Fibroblast of gingiva (primary cell): ENCODE results near the gene BICRAL.
"Not testable (repeated sequence)": the region's sequence is repeated elsewhere in the genome, so short reads cannot be mapped to it uniquely, and the experiment has no call there.

Source experiments
- DNase-seq: peaks from one replicate; pipeline ENCODE4 v3.0.0-alpha.2; 2011; ENCODE audit warnings: low read depth

Gene BICRAL

GRCh38 chr6:42894041-42894828 lies 112.4 kb downstream of the BICRAL start:
- DNase-seq, result not testable (repeated sequence)

- DNase-seq, result no peak
Observed at GRCh38 chr6:42896178-42896719, 114.4 kb downstream of the BICRAL start.

DNA sequence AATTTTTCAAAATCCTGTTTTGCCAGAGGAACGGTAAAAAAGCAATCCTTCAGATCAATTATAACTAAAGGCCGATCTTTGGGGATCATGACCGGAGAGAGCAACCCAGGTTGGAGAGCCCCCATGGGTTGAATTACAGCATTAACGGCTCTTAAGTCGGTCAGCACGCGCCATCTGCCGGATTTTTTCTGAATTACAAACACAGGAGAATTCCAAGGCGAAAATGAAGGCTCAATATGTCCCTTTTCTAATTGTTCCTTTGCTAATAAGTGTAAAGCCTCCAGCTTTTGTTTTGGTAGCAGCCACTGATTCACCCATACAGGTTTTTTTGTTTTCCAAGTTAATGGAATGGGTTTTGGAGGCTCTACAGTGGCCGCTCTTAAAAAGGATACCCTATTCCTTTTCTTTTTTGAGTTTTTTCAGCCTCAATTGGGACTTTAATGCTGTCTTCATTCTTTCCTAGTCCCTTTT lies 117.1 kb downstream of the BICRAL start:
- DNase-seq, result peak; percentile 56

DNA sequence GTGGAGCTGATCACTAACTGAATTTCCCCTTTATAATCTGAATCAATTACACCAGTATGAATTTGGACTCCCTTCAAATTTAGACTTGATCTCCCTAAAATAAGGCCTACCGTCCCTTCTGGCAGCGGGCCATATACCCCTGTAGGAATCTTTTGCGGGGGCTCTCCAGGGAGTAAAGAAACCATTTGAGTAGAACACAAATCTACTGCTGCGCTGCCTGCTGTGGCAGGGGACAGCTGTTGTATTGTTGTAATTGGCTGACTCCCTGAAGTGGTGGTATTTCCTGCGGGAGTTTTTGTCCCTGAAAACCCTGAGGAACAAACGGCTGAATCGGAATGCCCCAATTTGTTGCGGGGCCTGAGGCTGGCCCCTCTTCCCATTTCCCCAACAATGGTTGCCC lies 118.0 kb downstream of the BICRAL start:
- no peak for DNase-seq

- DNase-seq, result peak; percentile 73
Observed at GRCh38 chr6:42901538-42901957, 119.7 kb downstream of the BICRAL start.

- not testable (repeated sequence) for DNase-seq
Observed at GRCh38 chr6:42902429-42903263, 120.8 kb downstream of the BICRAL start.

- no peak for DNase-seq
Observed at GRCh38 chr6:42904467-42904866, 122.6 kb downstream of the BICRAL start.

DNA sequence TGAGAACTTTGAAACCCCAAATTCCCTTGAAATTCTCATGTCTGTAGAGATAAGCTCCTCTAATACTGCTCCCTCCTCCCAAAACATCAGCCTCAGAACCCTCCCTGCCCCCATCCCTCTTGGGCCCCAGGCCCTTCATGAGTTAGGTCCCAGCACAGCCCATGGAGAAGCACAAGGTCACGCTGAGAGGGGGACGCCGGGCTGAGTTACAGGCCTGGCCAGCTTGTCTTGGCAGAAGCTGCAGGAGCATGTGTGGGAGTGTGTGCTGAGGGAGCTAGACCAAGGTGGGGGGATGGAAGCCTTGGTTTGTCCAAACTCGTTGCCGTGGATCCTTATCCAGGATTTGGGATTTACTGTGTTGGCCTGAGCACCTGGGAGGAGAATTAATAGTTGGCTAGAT lies 125.5 kb downstream of the BICRAL start:
- no peak for DNase-seq

- no peak for DNase-seq
Observed at GRCh38 chr6:42909835-42910234, 128.0 kb downstream of the BICRAL start.

DNA sequence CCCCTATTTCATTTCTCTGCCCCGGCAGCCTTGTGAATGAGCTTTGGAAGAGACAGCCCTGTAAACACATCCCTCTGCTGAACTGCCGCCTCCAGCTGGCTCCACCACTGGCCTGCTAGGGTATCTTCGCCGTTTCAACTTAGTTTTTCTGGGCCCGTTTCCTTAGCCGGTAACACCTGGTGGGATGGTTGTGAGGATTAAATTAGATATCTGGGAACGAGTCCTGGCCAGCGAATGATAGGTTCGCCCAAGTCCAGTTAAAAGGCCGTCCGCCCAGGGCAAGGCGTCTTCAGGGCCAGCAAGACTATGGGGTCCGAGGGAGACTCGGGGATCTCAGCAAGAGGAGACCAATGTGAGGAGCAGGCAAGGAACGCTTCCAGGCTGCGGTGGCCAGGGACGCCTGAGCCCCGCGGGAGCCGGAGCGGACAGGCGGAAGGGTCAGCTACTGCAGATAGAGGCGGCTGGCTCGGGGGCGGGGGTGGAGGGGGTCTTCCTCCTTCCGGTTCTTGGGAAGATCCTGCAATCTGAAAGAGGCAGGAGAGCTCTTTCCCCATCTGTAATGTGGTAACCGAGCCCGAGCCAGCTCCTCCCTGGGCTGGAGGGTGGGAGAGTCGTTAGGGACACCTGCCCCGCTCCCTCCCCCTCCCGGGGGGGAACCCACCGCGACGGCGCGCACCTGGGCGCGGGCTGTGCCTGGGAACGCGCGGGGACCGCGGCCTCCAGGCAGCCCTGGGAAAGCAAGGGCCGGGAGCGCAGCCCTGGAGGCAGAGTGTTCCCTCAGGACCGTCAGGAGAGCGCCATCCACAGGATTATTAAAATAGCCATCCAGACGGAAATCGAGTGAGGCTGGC lies 129.5 kb downstream of the BICRAL start:
- no peak for DNase-seq

DNA sequence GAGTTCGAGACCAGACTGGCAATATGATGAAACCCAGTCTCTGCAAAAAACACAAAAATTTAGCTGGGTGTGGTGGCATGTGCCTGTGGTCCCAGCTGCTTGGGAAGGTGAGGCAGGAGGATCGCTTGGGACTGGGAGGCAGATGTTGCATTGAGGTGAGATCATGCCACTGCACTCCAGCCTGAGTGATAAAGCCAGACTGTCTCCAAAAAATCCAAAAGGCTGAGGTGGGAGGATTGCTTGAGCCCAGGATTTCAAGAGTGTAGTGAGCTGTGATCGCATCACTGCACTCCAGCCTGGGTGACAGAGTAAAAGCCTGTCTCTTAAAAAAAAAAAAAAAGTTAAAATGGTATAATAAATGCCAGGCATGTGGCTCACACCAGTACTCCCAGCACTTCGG lies 132.7 kb downstream of the BICRAL start:
- no peak for DNase-seq

GRCh38 chr6:42915732-42916131 lies 133.9 kb downstream of the BICRAL start, which contains the start of gene PTCRA:
Gene PTCRA (plus strand): TSS chr6:42916053. CDS start chr6:42916070, 17 bp downstream.
- DNase-seq, result no peak

GRCh38 chr6:42916288-42916687 lies 134.4 kb downstream of the BICRAL start:
- DNase-seq, result no peak
